Stimulated activated CD4-positive, alpha-beta T cell treated with anti-CD3 and anti-CD28 coated beads, Interleukin-12 subunit alpha, Interleukin-12 subunit beta, amount 100 ng/mL, for 48 hours (primary cell): ENCODE measurements around the gene FGA.

ENCODE experiments used
- DNase-seq, 3 donors: peaks; one replicate each; pipeline ENCODE4 v3.0.0-alpha.2; 2020; ENCODE audit warnings: low read depth in 2 of 3, low spot score in 1 of 3

FGA gene

DNA sequence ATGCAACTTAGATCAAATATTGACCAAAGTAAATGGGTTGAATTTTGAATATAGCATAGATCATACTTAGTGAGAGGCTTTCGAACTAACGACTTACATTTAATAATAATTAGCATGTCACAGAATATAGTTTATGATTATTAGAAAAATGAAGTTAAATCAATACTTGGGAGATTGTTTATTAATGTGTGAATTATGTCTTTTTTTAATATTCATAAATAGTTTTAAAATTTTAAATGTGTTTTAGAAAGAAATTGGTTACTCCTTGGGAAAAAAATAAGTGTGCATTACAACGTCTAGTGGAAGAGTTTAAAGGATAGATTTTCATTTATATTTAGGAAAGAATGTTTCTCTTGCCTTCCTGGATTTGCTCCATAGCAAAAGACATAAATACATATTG lies 7.3 kb downstream of the FGA start:
- no peak for DNase-seq

DNA sequence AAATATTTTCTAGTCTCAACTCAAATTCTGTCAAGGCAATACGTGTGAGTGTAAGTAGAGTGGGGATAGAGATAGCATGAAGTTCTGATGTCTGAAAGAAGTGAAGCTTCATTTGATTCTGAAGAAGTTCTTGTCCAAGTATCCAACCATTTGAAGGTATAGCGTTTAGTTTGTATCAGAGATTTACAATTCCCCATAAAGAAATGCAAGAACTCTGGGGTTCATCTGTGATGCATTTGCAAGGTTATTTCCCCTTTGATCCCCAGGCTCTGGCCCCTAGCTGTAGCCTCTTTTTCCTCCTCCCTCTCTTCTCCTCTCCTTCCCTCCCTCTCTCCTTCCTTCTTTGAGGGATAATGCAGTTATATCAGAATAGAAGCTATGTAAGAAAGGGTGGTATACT lies 7.8 kb downstream of the FGA start:
- DNase-seq = no peak

DNA sequence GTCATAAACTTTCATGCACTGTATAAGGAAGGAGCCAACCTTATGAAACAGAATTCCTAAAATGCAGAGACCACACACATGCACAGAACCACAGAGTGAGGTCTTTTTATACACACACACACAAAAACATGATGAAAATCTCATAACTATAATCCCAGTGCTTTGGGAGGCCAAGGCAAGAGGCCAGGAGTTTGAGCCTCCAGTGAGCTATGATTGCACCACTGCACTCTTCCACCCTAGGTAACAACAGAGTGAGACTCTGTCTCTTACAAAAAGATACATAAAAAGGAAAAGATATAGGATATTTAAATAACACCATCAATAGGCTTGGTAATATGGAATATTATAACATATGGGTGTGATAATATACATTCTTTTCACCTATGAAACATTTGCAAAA lies 10.6 kb downstream of the FGA start:
- DNase-seq = no peak

DNA sequence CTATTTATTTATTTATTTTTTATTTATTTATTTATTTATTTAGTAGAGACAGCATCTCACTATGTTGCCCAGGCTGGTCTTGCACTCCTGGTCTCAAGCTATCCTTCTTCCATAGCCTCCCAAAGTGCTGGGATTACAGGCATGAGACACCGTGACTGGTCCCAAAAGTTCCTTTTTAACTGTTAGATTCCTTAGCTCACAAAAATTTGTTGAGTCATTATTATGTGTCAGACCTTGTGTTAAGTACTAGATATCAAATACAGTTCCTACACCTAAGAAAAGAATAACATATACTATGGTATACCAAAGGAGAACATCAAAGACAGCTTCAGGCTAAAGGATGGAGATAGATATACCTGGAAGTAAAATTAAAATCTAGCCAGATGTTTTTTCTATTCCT lies 11.6 kb downstream of the FGA start:
- DNase-seq = no peak

DNA sequence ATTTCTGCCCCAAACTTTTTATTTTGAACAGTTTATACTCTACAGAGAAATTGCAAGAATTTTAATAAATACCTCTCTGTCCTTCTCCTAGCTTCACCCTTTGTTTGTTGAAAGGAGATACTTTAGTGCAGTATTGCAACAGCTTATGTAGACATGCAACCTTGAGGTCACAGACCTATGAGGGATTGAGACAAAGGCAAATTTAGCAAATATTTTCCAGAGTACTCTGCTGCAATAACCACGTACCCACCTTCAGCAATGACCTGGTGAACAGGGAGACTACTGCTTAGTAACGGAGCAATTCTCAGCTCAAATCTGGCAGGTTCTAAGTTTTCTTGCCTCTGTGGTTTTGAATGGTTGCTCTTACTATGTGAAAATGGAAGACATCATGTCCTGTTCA lies 13.2 kb downstream of the FGA start:
- DNase-seq = no peak

DNA sequence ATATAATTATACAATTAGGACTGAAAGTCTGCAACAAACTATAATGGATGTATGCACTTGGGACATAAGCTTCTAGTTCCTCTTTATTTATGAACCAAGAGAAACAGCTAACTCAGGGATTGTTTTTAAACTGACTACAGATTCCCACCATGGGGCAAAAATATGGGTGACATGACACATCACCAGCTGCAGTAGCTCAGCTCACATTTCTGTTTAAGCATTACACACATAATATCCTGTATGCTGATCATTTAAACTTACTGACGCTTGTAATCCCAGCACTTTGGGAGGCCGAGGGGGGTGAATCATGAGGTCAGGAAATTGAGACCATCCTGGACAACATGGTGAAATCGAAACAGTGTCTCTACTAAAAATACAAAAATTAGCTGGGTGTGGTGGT lies 16.2 kb downstream of the FGA start:
- DNase-seq = no peak

DNA sequence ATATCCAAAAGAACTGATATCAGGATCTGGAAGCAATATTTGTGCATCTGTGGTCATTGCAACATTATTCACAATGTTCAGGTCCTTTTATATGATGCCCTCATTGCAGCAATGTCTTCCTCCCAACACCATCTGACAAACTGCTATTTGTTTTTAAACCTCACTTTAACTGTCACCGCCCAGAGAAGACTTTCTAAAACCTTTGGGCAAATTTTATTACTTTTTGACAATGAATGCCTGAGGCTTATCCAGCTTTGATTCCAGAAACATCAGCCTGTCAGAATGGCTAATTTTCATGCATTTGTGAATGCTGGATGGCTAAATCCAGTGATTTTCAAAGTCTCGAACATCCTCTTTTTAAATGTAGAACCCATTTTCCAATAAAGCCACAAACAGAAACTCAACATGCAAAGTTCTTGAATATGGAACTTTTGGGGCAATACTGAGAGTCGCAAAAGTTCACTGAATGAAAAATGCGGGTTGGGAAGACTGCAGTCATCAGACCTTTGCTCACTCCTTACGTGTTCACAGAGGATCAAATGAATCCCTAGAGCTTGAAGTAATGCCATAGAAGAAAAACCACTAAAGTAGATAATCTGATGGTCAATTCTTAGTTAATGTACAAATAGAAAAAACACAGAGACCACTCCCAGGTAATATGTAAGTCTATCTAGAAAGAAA lies 17.2 kb downstream of the FGA start:
- no peak for DNase-seq

DNA sequence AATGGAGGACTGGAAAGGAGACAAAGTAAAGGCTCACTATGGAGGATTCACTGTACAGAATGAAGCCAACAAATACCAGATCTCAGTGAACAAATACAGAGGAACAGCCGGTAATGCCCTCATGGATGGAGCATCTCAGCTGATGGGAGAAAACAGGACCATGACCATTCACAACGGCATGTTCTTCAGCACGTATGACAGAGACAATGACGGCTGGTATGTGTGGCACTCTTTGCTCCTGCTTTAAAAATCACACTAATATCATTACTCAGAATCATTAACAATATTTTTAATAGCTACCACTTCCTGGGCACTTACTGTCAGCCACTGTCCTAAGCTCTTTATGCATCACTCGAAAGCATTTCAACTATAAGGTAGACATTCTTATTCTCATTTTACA lies 21.0 kb downstream of the FGA start:
- DNase-seq = no peak

DNA sequence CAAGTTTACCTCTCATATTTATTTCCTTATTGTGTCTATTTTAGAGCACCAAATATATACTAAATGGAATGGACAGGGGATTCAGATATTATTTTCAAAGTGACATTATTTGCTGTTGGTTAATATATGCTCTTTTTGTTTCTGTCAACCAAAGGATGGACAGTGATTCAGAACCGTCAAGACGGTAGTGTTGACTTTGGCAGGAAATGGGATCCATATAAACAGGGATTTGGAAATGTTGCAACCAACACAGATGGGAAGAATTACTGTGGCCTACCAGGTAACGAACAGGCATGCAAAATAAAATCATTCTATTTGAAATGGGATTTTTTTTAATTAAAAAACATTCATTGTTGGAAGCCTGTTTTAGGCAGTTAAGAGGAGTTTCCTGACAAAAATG lies 21.5 kb downstream of the FGA start:
- no peak for DNase-seq

DNA sequence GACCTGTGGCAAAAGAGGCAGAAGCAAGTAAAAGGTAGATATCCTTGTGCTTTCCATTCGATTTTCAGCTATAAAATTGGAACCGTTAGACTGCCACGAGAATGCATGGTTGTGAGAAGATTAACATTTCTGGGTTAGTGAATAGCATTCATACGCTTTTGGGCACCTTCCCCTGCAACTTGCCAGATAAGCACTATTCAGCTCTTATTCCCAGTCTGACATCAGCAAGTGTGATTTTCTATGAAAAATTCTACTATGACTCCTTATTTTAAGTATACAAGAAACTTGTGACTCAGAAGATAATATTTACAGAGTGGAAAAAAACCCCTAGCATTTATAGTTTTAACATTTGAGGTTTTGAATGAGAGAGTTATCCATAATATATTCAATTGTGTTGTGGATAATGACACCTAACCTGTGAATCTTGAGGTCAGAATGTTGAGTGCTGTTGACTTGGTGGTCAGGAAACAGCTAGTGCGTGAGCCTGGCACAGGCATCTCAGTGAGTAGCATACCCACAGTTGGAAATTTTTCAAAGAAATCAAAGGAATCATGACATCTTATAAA lies 23.8 kb downstream of the FGA start:
- DNase-seq = no peak

DNA sequence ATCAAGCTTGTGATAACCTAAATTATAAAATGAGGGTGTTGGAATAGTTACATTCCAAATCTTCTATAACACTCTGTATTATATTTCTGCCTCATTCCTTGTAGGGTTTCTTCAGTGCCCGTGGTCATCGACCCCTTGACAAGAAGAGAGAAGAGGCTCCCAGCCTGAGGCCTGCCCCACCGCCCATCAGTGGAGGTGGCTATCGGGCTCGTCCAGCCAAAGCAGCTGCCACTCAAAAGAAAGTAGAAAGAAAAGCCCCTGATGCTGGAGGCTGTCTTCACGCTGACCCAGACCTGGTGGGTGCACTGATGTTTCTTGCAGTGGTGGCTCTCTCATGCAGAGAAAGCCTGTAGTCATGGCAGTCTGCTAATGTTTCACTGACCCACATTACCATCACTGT lies 24.8 kb downstream of the FGA start:
- no peak for DNase-seq

DNA sequence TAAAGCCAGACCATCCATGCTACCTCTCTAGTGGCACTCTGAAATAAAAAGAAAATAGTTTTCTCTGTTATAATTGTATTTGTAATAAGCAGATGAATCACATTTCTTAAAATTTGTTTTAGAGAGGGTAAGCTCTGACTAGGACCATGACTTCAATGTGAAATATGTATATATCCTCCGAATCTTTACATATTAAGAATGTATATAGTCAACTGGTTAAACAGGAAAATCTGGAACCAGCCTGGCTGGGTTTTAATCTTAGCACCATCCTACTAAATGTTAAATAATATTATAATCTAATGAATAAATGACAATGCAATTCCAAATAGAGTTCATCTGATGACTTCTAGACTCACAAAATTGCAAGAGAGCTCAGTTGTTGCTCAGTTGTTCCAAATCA lies 26.2 kb downstream of the FGA start:
- DNase-seq = no peak

DNA sequence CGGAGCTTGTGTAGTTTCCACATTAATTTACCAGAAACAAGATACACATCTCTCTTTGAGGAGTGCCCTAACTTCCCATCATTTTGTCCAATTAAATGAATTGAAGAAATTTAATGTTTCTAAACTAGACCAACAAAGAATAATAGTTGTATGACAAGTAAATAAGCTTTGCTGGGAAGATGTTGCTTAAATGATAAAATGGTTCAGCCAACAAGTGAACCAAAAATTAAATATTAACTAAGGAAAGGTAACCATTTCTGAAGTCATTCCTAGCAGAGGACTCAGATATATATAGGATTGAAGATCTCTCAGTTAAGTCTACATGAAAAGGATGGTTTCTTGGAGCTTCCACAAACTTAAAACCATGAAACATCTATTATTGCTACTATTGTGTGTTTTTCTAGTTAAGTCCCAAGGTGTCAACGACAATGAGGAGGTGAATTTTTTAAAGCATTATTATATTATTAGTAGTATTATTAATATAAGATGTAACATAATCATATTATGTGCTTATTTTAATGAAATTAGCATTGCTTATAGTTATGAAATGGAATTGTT lies 27.8 kb downstream of the FGA start, which contains the start of gene FGB:
Gene FGB (plus strand): TSS at position 315 of the 558 bp plus-strand sequence. CDS start 8 bp downstream, at position 323.
- no peak for DNase-seq

DNA sequence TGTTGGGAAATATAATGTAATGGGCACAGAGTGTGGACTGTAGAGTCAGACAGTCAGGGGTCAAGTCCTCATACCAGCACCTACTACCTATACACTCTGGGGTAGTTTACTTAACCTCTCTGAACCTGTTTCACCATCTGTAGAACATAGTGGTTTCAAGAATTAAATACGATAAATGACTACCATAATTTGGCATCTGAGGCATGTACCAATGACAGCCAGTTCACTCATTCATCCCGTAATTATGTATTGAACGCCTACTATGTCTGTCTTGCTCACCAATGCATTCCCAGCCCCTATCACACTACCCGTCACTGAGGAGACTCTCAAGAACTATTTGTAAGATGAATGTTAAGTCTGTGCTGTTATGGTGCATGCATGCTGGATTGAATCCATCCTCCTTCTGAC lies 29.7 kb downstream of the FGA start:
- no peak for DNase-seq

DNA sequence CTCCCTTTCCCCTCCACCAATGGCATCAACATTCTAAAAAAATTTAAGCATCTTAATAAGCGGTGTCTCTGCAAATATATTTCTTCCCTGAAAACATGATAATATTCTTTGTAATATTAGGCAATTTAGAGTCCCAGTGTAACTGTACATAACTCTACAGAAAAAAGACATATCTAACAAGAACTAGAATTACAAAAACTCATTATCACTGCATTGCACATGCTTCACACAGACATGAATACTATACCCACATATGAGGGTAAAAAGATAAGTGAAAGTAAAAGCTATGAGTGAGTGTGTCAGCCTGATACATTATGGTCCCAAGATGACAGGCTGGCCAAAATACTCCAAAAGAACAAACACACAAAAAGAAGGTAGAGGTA lies 30.1 kb downstream of the FGA start:
- no peak for DNase-seq

DNA sequence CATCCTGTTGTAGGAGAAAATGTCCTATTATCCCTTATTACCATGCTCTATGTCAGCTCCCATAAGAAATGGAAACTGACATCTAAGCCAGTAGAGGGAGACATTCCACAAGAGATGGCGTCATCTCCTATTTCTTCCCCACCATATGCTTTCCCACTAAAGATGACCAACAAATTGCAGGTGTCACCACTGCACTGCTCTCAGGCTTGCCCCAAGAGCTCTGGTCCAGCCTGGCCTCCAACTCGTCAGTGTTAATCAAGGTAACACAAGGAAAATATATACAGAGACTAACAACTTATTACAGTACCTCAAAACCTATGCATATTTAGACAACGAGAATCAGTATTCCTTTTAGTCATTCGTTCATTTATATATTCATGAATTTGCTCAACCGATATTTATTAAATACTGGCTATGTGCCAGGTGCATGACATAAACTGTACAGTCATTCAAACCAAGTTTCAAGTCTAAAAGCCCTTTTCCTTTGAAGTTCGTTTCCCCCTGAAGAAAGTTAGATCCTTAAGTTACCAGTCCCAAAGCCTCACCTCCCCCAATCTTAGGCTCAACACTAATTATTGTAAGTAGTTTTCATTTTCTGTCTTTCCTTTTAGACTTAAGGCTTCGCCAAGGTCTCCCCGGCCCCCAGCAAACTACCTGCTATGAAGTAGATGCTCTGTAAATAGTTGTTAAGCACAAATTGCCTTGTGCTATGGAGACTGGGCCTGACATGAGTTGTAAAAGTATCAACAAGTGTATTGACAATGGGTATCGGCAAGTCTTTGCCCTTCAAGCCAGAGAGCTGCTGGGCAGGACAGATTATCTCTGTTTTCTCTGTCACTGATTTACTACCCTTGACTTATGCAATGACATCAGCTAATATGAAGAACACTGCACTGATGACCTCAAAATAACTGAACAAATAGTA lies 30.8 kb downstream of the FGA start:
- no peak for DNase-seq

DNA sequence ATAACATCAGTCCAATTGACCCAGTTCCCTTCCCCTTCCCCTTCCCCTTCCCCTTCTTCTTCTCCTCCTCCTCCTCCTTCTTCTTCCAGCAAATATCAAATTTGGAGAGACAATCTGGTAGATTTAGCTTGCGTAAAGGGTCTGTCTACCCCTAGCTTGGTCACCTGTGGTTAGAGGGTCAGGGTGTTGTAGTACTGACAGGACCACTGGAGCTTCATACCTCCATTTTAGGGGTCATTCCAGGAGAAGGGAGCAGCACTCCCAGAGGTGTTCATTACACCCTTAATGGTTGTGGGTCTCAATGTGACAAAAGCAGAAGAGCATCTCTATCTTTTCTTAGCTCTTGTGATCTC lies 31.4 kb downstream of the FGA start:
- no peak for DNase-seq

DNA sequence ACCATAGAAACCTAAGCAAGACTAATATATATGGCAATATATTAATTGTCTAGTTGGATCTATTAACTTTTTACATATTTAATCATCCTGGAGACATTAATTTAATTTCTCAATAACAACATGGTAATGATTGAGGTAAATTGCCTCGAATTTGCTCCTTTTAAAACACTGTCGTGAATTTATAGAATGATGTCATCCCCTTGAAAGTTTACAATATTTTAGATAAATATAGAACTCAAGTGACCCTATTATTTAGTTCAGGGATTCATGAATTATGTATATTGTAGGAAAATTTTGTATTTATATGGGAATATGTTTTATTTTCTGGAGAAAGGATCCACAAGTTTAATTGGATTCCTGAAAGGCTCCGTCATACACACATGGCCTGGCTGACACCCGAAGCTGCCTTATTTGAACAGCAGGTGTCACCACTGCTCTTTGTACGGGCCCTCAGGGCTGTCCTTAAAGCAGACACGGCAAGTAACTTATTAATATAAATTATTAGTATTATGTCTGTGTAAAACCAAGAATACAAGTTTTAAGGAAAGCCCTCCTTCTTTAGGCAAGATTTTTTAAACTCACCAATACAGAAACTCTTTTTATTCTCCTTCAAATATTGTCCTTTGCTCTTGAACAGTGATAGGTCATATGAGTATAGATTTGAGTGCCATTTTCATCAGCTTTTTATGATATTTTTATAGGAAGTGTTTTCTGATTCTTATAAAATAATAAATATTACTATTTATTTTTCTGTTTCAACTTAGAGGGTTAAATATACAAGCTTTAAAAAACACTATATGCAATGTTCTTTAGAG lies 38.5 kb downstream of the FGA start:
- peak; percentile 39 to 55 (median 53) for DNase-seq

DNA sequence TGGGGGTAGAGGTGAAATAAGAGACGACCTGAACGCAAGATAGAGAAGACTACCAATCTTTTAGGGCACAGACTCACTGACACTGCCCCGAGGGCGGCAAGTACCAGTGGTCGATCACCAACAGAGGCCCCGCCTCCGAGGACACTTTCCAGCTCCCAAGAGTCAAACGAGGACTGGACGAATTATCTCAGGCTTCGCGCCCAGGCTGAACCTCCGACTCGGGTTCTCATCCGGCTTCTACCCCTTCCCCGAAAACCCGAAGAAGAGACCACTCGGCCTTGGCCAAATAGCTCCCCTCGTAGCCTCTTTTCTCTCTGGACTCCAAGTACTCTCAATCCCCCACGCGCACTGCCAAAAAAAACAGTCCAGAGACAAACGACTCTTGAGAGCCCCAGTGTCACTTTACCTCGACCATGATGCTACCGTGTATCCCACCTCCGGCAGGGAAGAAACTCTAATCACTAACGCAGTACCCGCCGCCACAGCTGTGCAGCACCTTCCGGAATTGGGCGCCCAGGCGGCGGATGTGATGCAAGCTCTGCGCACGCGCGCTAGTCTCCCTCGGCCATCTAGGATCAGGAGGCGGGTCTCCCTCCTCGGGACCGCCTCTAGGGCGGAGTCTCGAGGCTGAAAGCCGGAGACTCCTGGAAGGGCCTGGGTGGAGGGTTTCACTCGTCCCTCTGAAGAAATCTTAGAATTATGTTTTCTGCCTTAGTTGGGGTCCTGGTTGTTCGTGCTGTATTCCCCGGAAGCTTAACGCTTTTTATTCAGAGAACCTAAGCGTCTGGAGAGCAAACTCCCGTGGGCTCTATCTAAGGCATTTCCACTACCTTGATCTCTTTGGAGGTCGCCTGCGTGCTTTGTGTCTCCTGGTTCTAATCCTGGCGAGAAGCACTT lies 40.4 kb downstream of the FGA start, which contains the start of gene PLRG1:
Gene PLRG1 (minus strand): TSS at position 507 of the 897 bp plus-strand sequence. CDS start 92 bp downstream, at position 415.
- peak; percentile 90 to 93 (median 92) for DNase-seq

DNA sequence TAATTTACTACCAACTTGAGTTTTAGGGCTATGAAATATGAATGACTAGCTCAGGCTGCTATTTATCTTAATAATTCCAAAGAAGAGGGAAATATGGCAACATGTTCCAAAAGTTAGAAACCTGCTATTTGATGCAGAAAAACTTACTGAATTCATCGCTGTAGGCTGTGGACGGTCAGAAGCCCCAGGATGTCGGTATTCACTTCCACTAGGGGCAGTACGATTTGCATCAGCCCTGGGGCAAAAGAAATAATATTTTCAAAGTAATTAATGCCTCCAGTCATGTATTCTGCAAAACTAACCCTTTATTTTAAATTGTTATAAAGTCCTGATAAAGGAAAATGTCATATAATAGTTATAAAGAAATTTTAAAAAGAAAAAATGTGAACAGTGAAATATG lies 44.9 kb downstream of the FGA start:
- no peak for DNase-seq
